LNCAP (cell line): ENCODE results near the gene EPB41L1.

Source experiments
- CTCF ChIP-seq: fragments of 450-650 bp; IDR thresholded peaks from 2 replicates; pipeline ENCODE4 v1.5.1; 2017; ENCODE audit warnings: mild to moderate bottlenecking

EPB41L1 gene

GRCh38 chr20:36271639-36272546, 117.4 kb downstream of the EPB41L1 start:
- no peak for TF ChIP-seq CTCF

GRCh38 chr20:36272547-36273220, 118.1 kb downstream of the EPB41L1 start:
- no peak for TF ChIP-seq CTCF

GRCh38 chr20:36273414-36274180, 119.1 kb downstream of the EPB41L1 start:
- TF ChIP-seq CTCF: peak; percentile 44; the same call in 1 of the 2 replicates

GRCh38 chr20:36274181-36274841, 119.8 kb downstream of the EPB41L1 start:
- no peak for TF ChIP-seq CTCF

- TF ChIP-seq CTCF: no peak
Observed at GRCh38 chr20:36275011-36275410, 120.5 kb downstream of the EPB41L1 start.

GRCh38 chr20:36275441-36276189, 121.1 kb downstream of the EPB41L1 start:
- TF ChIP-seq CTCF: no peak
